GM18873 (cell line): ENCODE data around the gene DRD2.

Source experiments
- ATAC-seq: cut with Tn5 transposase; IDR thresholded peaks from one replicate; pipeline ENCODE4 v1.9.1; 2021; ENCODE audit warnings: mild to moderate bottlenecking, moderate library complexity, moderate number of reproducible peaks; ENCODE audit not compliant: unreplicated experiment, low FRiP score

Gene DRD2

DNA sequence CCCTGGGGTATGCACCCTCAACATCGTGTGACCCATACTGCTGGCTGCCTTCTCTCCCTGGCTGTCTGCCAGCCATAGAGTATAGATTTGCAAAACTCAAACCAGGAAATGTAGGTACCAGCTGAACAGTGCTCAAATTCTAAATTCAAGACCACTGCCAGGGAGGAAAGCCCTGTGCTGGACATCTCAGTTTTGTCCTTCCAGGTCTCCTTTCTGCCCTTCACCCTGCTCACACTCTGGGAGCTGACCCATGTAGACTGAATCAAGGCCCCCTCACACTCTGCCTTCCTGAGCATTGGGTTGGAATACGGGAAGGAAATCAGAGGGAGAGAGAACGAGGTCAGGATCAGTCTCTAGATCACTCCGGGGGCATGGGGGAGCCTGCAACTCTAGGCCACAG is 12.4 kb upstream of the DRD2 start:
- ATAC-seq: no peak

DNA sequence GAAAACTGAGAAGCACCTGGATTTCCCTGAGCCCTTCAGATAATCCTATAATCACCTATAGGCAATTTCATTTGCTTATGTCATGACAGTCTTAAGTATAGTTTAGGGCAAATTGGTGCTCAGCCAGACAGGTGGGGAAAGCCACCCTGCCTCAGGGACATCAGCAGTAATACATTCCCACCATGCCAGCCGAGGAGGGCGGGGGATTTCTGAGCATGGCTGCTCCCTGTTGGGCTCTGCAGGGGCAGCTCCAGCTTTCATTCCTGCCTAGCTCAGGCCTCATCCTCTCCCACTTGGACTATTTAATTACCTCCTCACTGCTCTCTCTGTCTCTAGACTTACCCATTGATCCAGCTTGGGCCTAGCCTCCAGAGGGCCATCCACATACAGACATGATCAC is 9.0 kb upstream of the DRD2 start:
- ATAC-seq: no peak

DNA sequence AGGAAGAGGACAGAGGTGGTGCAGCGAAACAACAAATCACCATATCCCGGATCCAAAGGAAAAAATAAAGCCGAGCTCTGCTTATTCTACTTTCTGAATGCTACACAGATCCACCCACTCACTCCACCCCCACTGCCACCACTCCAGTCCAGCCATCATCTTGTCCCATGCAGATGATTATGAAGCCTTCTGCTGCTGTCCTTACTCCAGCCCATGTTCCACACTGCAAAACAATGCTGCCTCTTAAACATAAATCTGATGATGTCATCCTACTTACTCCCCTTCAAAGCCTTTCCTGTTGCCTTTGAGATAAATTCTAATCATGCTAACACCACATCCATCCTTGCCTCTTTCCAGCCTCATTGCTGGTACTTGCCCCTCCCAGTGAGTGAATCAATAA is 6.5 kb upstream of the DRD2 start:
- ATAC-seq: no peak

DNA sequence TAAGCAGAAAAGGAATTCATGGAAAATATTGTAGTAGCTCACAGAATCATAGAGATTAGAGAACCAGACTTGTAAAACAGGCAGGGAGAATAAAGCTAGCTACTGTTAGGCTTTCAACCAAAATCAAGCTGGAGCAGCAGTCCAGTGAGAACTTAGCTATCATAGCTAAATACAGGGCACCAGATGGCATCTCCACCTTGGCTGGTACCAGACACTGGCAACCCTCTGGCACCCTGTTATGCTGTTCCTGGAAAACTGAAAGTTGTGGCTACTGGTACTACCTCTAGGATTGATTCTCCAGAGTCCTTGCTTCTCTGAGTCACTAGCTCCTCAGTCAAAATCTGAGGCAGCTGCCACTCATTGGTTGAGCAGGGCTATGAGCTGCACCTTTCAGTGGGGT is 6.0 kb upstream of the DRD2 start:
- no peak for ATAC-seq

DNA sequence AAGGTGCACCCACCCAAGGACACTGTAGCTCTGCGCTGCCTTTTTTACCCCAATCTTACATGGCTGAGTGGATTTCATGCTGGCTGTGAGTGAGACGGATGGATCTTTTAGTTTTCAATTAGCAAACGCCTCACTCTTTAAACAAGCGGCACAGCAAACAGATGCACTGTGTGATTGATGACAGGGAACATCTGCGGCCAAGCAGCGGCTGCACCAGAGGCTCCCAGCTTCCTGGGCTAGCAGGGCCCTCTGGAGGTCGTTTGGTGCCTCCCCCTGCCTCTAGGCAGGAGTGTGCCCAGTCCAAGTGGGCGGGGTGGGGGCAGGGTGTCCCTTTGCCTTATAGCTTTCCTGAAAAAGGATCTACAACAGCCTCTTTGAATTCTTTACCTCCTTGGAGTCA is 2.1 kb upstream of the DRD2 start:
- no peak for ATAC-seq

GRCh38 chr11:113476553-113476952 is 1.4 kb upstream of the DRD2 start:
- no peak for ATAC-seq

DNA sequence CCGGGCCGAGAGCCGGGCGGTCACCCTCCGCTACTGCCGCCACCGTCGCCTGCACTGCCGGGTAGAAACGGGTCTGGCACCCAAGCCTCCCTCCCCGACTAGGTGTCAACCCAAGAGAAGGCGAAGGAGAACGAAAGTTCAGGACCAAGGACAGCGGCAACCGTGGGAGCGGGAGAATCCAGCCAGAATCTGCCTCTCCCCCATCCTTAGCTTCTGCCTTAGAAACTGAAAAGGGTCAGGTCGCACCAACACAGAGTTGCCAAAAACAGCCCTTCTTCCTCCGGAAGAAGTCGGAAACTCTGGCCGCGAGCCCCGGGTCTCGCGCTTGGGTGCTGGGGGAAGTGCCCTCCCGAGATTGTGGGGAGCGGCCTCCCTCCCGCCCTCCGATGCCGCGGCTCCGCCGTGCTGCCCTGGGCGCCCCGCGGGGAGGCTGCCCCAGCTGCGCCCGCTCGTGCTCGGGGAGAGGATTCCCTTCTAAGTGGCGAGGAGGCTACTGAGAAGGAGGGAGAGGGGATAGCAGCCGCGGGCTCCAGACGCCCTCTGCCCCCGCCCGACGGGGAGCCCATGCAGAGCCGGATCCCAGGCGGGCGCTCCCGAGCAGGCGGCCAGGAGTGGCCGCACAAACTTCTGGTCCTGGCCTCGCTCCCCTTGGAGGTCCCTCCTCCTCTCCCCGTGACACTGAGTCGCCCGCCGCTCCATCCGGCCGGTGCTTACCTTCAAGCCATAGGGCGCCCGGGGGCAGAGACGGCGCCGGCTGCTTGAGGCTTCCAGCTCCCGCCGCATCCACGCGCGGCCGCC is 637 bp downstream of the DRD2 start:
- ATAC-seq: no peak

DNA sequence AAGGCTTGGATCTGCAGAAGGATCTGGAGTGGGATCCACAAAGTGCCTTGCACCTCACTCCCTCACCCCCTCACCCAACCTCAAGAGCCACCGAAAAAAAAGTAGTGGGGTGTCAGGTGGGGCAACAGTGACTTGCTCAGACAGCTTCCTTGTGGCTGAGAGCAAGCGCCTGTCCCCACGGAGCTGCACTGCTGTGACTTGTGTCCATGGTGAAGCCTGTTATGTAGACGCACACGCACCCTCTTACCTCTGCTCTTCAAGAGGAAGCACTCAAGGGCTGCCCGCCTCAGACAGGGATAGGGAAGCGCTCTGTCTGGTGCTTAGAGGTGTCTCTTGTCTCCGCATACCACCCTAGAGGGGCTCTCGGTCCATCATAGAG is 1.2 kb downstream of the DRD2 start:
- no peak for ATAC-seq

GRCh38 chr11:113472471-113472870 is 2.7 kb downstream of the DRD2 start:
- no peak for ATAC-seq

DNA sequence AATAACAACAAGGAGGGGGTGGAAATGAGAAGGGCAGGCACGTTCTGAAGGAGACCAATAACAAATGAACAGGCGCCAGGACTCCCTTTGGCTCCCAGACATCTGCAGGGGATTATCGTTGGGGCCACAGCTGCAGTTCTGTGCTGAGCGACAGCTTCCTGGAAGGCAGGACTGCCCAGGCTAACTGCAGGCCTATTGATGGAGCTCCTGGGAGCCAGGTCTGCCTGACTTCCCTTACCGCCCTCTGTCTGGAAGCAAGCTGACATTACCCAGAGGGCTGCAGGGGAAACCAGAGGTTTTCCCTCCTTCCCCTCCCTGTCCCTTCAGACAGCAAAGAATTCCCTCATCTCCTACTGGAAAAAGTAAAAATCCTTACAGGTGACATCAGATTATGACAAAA is 5.0 kb downstream of the DRD2 start:
- no peak for ATAC-seq

DNA sequence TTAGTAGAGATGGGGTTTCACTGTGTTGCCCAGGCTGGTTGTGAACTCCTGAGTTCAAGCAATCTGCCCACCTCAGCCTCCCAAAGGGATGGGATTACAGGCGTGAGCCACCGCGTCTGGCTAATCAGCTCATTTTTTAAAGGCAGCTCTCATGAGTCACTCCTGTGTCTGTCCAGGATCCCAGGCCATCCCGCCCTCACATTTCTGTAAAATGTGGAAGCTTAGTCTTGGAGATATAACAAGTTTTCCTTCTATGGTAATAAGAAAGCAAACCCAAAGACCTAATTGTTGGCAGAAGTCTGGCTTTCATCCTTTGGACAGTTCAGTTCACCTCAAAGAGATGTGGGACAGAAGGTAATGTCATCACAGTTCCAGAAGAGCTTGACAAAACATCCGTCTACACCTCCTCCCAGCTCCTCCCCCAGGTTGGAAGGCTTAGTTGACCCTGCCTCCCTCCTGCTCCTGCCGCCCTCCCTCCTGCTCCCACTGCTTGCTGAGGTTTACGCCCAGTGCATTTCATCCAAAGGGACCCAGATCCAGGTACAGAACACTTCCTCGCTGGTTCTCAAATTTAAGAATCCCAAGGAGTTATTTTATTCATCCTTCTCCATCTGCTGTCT is 6.4 kb downstream of the DRD2 start:
- ATAC-seq: no peak

- ATAC-seq: no peak
Measured at GRCh38 chr11:113467545-113467944, 7.7 kb downstream of the DRD2 start.

- ATAC-seq: no peak
Measured at GRCh38 chr11:113465786-113466185, 9.4 kb downstream of the DRD2 start.

GRCh38 chr11:113464416-113464815 is 10.8 kb downstream of the DRD2 start:
- ATAC-seq: no peak

DNA sequence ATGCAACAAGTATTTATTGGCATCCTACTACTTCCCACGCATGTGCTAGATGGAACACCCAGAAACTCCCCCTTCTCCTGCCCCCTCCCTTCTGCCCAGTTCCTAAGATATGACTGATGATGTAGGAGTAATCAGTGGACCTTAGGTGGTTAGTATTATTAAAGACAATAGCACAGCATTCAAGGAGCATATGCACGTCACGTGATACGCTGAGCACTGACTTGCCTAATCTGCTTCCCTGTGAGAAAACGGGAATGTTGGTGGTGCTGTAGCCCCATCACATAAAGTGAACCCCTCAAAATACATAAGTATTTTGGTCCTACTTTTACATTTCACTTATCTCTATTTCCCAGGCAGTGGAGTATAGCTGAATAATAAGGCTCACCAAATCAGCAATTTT is 12.4 kb downstream of the DRD2 start:
- ATAC-seq: no peak

DNA sequence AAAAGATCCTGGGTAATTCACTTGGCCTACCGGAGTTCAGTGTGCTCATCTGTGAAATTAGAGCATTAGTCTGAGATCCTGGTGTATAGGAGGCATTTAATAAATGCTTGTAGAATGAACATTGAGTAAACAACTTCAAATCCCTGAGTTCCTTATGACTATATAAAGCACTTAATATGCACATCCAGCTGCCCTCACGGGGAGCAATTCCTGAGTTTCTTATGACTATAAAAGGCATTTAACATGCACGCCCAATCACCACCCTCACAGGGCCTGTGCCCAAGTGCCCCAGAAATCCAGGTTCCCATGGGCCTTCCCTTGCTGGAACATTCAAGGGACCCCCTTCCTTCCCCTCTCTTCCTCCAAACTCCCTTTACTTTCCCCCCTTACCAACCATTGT is 13.6 kb downstream of the DRD2 start:
- no peak for ATAC-seq

DNA sequence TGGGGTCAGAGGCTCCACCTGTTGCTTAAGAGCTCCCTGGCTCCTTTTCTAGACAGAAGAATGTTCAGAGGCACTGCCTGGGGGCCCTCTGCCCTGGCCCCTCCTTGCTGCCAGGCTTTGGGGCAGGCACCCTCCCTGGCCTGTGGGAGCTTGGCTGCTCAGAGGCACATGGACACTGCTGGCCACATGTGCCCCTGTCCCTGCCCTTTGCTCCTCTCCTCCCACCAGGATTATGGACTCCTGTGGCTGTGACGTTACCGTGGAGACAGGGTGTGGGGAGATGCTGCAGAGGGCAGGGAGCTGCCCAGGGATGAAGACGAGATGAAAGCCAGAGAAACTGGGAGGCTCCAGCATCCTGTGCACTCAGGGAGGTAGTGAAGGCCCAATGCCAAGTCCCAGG is 14.7 kb downstream of the DRD2 start:
- ATAC-seq: no peak

DNA sequence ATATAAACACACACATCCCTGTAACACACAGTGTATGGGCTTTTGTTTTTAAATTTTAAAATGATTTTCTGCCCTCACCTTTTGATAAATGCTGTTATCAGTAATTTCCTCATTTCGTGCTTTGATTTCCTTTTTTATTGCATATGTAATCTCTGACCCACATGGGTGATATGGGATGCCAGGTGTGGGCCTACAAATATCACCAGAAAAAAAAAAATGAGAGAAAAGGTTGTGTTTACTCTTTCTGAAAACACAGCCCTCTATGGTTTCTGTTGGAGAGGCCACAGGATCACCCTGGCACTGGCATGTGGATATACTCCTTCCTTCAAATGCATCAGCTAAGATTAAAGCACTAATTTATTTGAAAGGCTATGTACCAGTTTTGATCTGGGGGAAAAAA is 17.0 kb downstream of the DRD2 start:
- ATAC-seq: no peak

DNA sequence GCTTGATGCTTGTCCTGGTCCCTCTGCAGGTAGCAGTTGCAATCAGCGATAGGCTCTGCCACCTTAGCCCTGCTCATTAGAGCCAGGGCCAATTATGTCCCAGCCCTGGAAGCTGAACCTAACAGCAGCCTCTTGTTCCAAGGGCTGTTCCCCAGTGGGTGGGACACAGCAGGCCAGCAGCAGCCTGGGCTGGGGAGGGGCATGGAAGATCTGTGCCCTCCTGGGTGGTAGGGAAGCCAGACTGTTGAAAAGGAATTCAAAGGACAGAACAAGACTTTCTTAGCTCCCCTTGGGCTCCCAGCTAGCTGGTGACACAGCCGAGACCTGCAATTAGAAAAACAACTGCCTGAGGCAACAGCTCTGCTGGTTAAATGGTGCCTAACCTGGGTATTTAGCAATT is 17.4 kb downstream of the DRD2 start:
- no peak for ATAC-seq

DNA sequence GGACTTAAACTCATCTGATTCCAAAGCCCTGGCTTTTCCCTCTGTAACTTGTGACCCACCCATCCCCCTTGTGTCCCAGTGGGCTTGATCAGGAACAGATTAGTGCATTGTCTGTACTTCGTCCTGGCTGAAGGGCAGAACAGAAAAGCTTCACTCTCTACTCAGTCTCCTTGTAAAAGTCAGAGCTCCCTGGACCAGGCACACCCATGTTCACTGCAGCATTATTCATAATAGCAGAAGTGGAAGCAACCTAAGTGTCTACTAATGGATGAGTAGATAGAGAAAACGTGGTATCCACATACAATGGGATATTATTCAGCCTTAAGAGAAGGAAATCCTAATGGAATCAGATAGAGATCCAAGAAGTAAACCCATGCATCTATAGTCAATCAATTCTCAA is 20.7 kb downstream of the DRD2 start:
- no peak for ATAC-seq

- ATAC-seq: no peak
Measured at GRCh38 chr11:113449743-113450142, 25.5 kb downstream of the DRD2 start.

GRCh38 chr11:113448316-113448677 is 26.9 kb downstream of the DRD2 start:
- no peak for ATAC-seq
